ENCODE data around the gene DCDC2.

- TF ChIP-seq POLR2A (IDR thresholded peaks at IDR 0.05), result no peak
- TF ChIP-seq, protein P1, sequence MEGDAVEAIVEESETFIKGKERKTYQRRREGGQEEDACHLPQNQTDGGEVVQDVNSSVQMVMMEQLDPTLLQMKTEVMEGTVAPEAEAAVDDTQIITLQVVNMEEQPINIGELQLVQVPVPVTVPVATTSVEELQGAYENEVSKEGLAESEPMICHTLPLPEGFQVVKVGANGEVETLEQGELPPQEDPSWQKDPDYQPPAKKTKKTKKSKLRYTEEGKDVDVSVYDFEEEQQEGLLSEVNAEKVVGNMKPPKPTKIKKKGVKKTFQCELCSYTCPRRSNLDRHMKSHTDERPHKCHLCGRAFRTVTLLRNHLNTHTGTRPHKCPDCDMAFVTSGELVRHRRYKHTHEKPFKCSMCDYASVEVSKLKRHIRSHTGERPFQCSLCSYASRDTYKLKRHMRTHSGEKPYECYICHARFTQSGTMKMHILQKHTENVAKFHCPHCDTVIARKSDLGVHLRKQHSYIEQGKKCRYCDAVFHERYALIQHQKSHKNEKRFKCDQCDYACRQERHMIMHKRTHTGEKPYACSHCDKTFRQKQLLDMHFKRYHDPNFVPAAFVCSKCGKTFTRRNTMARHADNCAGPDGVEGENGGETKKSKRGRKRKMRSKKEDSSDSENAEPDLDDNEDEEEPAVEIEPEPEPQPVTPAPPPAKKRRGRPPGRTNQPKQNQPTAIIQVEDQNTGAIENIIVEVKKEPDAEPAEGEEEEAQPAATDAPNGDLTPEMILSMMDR (IDR thresholded peaks at IDR 0.05), result no peak
These were observed 218.8 kb downstream of the DCDC2 start for GRCh38 chr6:24139080-24139479.
